MCF 10A (cell line): ENCODE data around the gene SENP7. TPM values are rescaled to one million over a fixed set of nuclear protein-coding genes. Genes with fewer than 3 reads are reported as not detected.
A peak's percentile ranks its signal among the peaks of the same experiment; 100 is the strongest.
"Not testable (repeated sequence)": the region's sequence is repeated elsewhere in the genome, so short reads cannot be mapped to it uniquely, and the experiment has no call there.

Source experiments
- Bru-seq: library from RNA; stranded (reverse); fragments of 400-500 nt; gene quantifications from one replicate; lab custom pipeline; 2021; lab: Mats Ljungman, UMichigan
- BruChase-seq, 2 experiments: library from RNA; stranded (reverse); fragments of 400-500 nt; gene quantifications; one replicate each; lab custom pipeline; 2021; lab: Mats Ljungman, UMichigan
- BruUV-seq: library from RNA; stranded (reverse); fragments of 400-500 nt; replicated peaks from 2 replicates; lab custom pipeline; 2021; lab: Mats Ljungman, UMichigan
- CTCF ChIA-PET: fragments of 300-600 bp; sonication (Branson Sonifier 250); formaldehyde crosslinking; extraction: SDS; loops from one replicate; lab custom pipeline; 2021; ENCODE audit warnings: antibody characterized with exemption, inconsistent platforms; lab: Yijun Ruan, JAX
- POLR2A ChIA-PET: fragments of 300-600, 350-650 bp; sonication (Branson Sonifier 250); formaldehyde crosslinking; extraction: SDS; loops from one replicate; lab custom pipeline; 2020; ENCODE audit warnings: antibody characterized with exemption, inconsistent platforms; lab: Yijun Ruan, JAX
- DNase-seq: peaks from one replicate; pipeline ENCODE4 v3.0.0-alpha.2; 2018; ENCODE audit not compliant: unreplicated experiment
- H3K27ac Mint-ChIP-seq: one replicate; pipeline ENCODE4 v1.8.0; 2022; ENCODE audit warnings: mild to moderate bottlenecking, low read depth, mixed read lengths; ENCODE audit not compliant: unreplicated experiment
- H3K27me3 Mint-ChIP-seq: one replicate; pipeline ENCODE4 v1.8.0; 2022; ENCODE audit warnings: mixed read lengths; ENCODE audit not compliant: insufficient read depth, unreplicated experiment
- H3K36me3 Mint-ChIP-seq: one replicate; pipeline ENCODE4 v1.8.0; 2022; ENCODE audit warnings: mild to moderate bottlenecking, moderate library complexity, mixed read lengths; ENCODE audit not compliant: insufficient read depth, unreplicated experiment
- H3K4me1 Mint-ChIP-seq: one replicate; pipeline ENCODE4 v1.8.0; 2022; ENCODE audit warnings: mixed read lengths; ENCODE audit not compliant: insufficient read depth, unreplicated experiment
- H3K4me3 Mint-ChIP-seq: one replicate; pipeline ENCODE4 v1.8.0; 2022; ENCODE audit warnings: mild to moderate bottlenecking, moderate library complexity, mixed read lengths; ENCODE audit not compliant: unreplicated experiment
- H3K9me3 Mint-ChIP-seq: one replicate; pipeline ENCODE4 v1.8.0; 2022; ENCODE audit warnings: mixed read lengths; ENCODE audit not compliant: unreplicated experiment
- intact Hi-C: fragments of 100-400 bp; cut with micrococcal nuclease; formaldehyde crosslinking; loops from 2 replicates; pipeline ENCODE4 v1.14.1; 2022
- long read RNA-seq: library from polyadenylated mRNA; stranded (forward); transcript quantifications from one replicate; pipeline ENCODE4 v2.0.0, GENCODE V29; 2022
- total RNA-seq: library from RNA; stranded (reverse); gene quantifications from 2 replicates; pipeline ENCODE4 v1.2.3, GENCODE V29; 2022
- TF ChIP-seq, protein P1 (sequence below): fragments of 200-600 bp; IDR thresholded peaks from one replicate; pipeline ENCODE4 v1.8.0; 2022; ENCODE audit warnings: antibody characterized with exemption, mild to moderate bottlenecking; ENCODE audit not compliant: unreplicated experiment

The SENP7 gene, protein sequence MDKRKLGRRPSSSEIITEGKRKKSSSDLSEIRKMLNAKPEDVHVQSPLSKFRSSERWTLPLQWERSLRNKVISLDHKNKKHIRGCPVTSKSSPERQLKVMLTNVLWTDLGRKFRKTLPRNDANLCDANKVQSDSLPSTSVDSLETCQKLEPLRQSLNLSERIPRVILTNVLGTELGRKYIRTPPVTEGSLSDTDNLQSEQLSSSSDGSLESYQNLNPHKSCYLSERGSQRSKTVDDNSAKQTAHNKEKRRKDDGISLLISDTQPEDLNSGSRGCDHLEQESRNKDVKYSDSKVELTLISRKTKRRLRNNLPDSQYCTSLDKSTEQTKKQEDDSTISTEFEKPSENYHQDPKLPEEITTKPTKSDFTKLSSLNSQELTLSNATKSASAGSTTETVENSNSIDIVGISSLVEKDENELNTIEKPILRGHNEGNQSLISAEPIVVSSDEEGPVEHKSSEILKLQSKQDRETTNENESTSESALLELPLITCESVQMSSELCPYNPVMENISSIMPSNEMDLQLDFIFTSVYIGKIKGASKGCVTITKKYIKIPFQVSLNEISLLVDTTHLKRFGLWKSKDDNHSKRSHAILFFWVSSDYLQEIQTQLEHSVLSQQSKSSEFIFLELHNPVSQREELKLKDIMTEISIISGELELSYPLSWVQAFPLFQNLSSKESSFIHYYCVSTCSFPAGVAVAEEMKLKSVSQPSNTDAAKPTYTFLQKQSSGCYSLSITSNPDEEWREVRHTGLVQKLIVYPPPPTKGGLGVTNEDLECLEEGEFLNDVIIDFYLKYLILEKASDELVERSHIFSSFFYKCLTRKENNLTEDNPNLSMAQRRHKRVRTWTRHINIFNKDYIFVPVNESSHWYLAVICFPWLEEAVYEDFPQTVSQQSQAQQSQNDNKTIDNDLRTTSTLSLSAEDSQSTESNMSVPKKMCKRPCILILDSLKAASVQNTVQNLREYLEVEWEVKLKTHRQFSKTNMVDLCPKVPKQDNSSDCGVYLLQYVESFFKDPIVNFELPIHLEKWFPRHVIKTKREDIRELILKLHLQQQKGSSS
- 11.9 and 15.0 TPM in 2 replicates for total RNA-seq
- percentile 71 among the genes with signal in this experiment for Bru-seq, nascent RNA
- percentile 62 among the genes with signal in this experiment for BruChase-seq, experiment 1, labeled RNA remaining after a 6-hour chase
- BruChase-seq, experiment 2, labeled RNA remaining after a 2-hour chase = percentile 67 among the genes with signal in this experiment
- long read RNA-seq, full-length matches to known transcripts = 4 of 9 reads
- long read RNA-seq, partial matches to known transcripts = 1 of 9 reads
- long read RNA-seq, other reads (novel, unspliced or antisense) = 4 of 9 reads

DNA sequence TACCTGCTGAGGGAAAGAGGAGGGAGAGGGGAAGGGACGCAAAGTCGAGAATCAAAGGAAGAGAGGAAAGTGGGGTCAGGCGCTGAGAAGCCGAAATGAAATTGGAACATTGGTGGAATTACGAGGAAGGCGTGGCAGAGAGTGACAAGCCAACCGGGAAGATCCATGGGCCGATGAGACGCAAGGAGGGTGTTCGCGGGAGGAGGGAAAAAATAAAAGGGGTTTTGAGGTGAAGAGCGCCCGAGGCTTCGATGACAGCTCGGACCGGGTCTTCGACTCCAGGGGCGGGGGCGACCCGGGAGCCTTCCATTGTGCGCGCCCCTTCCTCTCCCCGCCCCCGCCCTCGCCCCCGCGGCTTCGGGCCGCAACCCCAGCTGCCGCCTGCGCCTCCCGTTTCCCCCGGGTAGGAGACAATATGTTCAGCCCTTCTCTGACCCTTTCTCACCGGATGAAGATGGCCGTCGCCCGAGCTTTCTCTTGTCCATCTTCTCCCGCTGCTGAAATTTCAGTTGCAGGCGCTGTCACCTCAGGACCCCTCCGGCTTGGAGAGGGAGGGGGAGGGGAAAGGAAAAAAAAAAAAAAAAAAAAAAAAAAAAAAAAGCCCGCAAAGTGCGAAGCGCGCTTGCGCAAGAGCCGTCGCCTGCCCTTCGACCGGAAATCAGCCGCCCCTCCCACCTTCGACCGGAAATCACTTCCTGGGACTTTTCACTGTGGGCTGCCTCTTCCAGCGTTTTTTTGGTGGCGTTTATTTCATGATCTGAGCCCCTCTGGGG is at the start of gene SENP7:
Gene SENP7, minus strand, starts transcription at position 567 of the 773 bp plus-strand sequence. Its CDS starts 82 bp downstream, at position 485.
- Mint-ChIP-seq H3K27me3 (no peaks in the 10 kb centered on the region), H3K4me1 (peaks cover 11% of the 10 kb centered on the region), H3K36me3 (peaks cover 6% of the 10 kb centered on the region), H3K9me3 (no peaks in the 10 kb centered on the region), H3K27ac (peak within 1 kb of the TSS; percentile 94), H3K4me3 (peak within 1 kb of the TSS; percentile 94)
- ChIA-PET POLR2A (interaction anchor here (0.6 to 4.8 kb wide), 14 partner anchors 28 to 643 kb away, joined by 3 to 64 read pairs (median 4); partner anchors contain the start of genes PCNP, RPL24 and TRMT10C), CTCF (interaction anchor here (0.6 to 0.7 kb wide), 4 partner anchors 61 to 1046 kb away, joined by 3 to 4 read pairs (median 3); partner anchors contain the start of gene PCNP)
- TF ChIP-seq, protein P1, sequence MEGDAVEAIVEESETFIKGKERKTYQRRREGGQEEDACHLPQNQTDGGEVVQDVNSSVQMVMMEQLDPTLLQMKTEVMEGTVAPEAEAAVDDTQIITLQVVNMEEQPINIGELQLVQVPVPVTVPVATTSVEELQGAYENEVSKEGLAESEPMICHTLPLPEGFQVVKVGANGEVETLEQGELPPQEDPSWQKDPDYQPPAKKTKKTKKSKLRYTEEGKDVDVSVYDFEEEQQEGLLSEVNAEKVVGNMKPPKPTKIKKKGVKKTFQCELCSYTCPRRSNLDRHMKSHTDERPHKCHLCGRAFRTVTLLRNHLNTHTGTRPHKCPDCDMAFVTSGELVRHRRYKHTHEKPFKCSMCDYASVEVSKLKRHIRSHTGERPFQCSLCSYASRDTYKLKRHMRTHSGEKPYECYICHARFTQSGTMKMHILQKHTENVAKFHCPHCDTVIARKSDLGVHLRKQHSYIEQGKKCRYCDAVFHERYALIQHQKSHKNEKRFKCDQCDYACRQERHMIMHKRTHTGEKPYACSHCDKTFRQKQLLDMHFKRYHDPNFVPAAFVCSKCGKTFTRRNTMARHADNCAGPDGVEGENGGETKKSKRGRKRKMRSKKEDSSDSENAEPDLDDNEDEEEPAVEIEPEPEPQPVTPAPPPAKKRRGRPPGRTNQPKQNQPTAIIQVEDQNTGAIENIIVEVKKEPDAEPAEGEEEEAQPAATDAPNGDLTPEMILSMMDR = no peak
- BruUV-seq = no TSS peak
- DNase-seq = peak; percentile 88
- intact Hi-C loops = loop anchor here (2.0 kb wide), 2 partner anchors 48 to 60 kb away; partner anchors contain the start of gene TRMT10C

DNA sequence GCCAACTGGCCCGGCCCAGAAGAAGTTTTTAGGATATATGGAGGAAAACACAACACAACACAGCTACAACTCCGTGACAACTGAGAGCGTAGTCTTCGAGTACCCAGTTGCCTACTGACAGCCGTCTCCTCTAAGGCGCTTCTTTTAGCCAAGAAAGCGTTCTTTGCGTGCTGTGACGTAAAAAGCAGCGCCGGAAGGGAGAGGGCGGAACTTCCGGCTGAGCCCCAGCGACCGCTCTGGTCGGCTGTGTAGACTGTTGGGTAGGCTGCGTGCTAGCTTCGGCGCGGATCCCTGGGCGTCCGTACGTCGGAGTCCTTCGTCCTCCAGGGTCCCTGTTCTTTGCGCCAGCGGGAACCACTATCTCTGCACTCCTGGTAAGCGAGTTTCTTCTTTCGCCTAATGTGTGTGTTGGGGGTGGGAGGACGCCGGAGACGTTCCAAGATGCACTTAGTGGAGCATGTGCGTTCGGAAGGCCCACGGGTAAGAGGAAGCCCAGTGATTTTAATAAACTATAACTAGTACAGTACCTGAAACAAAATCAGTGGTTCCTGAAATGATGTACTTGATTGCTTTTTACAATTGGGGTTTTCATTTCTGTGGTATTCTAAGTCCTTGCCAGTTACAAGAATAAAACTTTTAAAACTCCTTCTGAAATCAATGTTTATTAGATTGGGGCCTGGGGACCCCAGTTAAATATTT is 48.8 kb upstream of the SENP7 start, which contains the start of gene TRMT10C:
Gene TRMT10C, plus strand, starts transcription at position 239 of the 699 bp plus-strand sequence. CDS start 2,914 bp downstream, outside the sequence.
- H3K4me3 Mint-ChIP-seq = peak within 1 kb of the TSS; percentile 90
- intact Hi-C loops = loop anchor here (2.0 kb wide), 1 partner anchor 49 kb away; the partner anchor contains the start of gene SENP7
- H3K9me3 Mint-ChIP-seq = no peaks in the 10 kb centered on the region
- BruUV-seq = TSS peak; percentile 70
- ChIA-PET CTCF (interaction anchor here (0.5 kb wide), 1 partner anchor 221 kb away, joined by 4 read pairs; no protein-coding TSS in a partner anchor), POLR2A (interaction anchor here (0.5 to 5.8 kb wide), 17 partner anchors 12 to 856 kb away, joined by 3 to 102 read pairs (median 4); partner anchors contain the start of genes PCNP, RPL24 and SENP7)
- peak; percentile 93 for DNase-seq
- peak within 1 kb of the TSS; percentile 93 for H3K27ac Mint-ChIP-seq
- peaks cover 15% of the 10 kb centered on the region for H3K4me1 Mint-ChIP-seq
- no peaks in the 10 kb centered on the region for H3K27me3 Mint-ChIP-seq
- TF ChIP-seq, protein P1 = no peak
- H3K36me3 Mint-ChIP-seq = peaks cover 40% of the 10 kb centered on the region

DNA sequence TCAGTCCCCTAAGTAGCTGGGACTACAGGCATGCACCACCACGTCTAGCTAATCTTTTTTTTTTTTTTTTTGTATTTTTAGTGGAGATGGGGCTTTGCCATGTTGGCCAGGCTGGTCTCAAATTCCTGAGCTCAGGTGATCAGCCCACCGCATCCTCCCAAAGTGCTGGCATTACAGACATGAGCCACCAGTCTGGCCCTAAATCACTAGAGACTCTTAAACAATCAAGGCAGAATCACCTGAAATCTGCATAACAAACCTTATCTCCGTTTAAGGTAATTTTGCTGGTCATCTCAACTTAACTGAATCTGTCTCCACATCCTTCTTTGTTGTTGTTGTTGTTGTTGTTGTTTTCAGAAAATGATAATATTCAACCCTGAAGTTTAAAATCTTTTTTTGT is 43.1 kb upstream of the SENP7 start:
- Mint-ChIP-seq H3K4me3 (no peak overlapping the region), H3K36me3 (no peaks in the 10 kb centered on the region), H3K9me3 (no peaks in the 10 kb centered on the region), H3K4me1 (no peaks in the 10 kb centered on the region), H3K27me3 (no peaks in the 10 kb centered on the region), H3K27ac (no peak overlapping the region)
- ChIA-PET POLR2A (interaction anchor here (0.6 kb wide), 2 partner anchors 67 to 123 kb away, joined by 3 to 4 read pairs; no protein-coding TSS in a partner anchor), CTCF (no interaction called here)
- no TSS peak for BruUV-seq
- intact Hi-C loops = no loop called here
- TF ChIP-seq, protein P1 = no peak
- no peak for DNase-seq

DNA sequence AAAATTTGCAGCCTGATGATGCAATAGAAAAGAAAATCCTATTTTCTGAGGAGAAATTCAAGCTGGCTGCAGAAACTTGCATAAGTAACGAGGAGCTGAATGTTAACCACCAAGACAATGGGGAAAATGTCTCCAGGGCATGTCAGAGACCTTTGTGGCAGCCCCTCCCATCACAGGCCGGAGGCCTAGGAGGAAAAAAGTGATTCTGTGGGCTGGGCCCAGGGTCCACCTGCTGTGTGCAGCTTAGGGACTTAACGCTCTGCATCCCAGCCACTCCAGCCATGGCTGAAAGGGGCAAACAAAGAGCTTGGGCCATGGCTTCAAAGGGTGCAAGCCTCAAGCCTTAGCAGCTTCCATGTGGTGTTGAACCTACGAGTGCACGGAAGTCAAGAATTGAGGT is 40.4 kb upstream of the SENP7 start:
- H3K4me1 Mint-ChIP-seq, DNase-seq, H3K27ac Mint-ChIP-seq, H3K4me3 Mint-ChIP-seq, CTCF ChIA-PET, BruUV-seq, H3K36me3 Mint-ChIP-seq, H3K9me3 Mint-ChIP-seq, H3K27me3 Mint-ChIP-seq, intact Hi-C loops: not testable (repeated sequence)
- POLR2A ChIA-PET = interaction anchor here (1.0 kb wide), 1 partner anchor 21 kb away, joined by 3 read pairs; the partner anchor contains the start of gene PCNP
